Upper lobe of left lung (tissue), 6 donors: Measurements from ENCODE around the gene CHCHD4. TPM values are rescaled to one million over a fixed set of nuclear protein-coding genes. Genes with fewer than 3 reads are reported as not detected.

ENCODE experiments used
- ATAC-seq, 2 donors: fragments of 200-7000 bp; cut with Tn5 transposase; one replicate each; pipeline ENCODE4 v1.9.1; 2022; ENCODE audit warnings: mild to moderate bottlenecking in 2 of 2, moderate library complexity in 2 of 2; ENCODE audit not compliant: low FRiP score in 2 of 2
- DNase-seq, 2 donors: peaks; one replicate each; pipeline ENCODE4 v3.0.0-alpha.2; 2019 to 2020
- H3K27ac ChIP-seq, 4 donors: fragments of 200-600 bp; sonication (generic); one replicate each; pipeline ENCODE4 v1.5.1; 2016 to 2019
- H3K27me3 ChIP-seq, 4 donors: fragments of 200-600 bp; sonication (generic); one replicate each; pipeline ENCODE4 v1.5.1; 2017 to 2019
- H3K36me3 ChIP-seq, 4 donors: fragments of 200-600 bp; sonication (generic); one replicate each; pipeline ENCODE4 v1.5.1; 2016 to 2019
- H3K4me1 ChIP-seq, 4 donors: fragments of 200-600 bp; sonication (generic); one replicate each; pipeline ENCODE4 v1.5.1; 2018 to 2019
- H3K4me3 ChIP-seq, 4 donors: fragments of 200-600 bp; sonication (generic); one replicate each; pipeline ENCODE4 v1.5.1; 2017 to 2019; ENCODE audit warnings: mild to moderate bottlenecking in 2 of 4, moderate library complexity in 1 of 4
- H3K9me3 ChIP-seq, 4 donors: fragments of 200-600 bp; sonication (generic); one replicate each; pipeline ENCODE4 v1.5.1; 2018 to 2019
- EP300 ChIP-seq, 4 donors: sonication (generic); formaldehyde crosslinking; IDR thresholded peaks; one replicate each; pipeline ENCODE4 v1.5.1; 2017; ENCODE audit warnings: antibody characterized with exemption in 4 of 4, control low read depth in 2 of 4
- POLR2A ChIP-seq, 4 donors: fragments of 450-650 bp; IDR thresholded peaks; one replicate each; pipeline ENCODE4 v1.5.1; 2016 to 2017; ENCODE audit warnings: antibody characterized with exemption in 4 of 4, mild to moderate bottlenecking in 2 of 4
- POLR2AphosphoS5 ChIP-seq, 2 donors: sonication (generic); formaldehyde crosslinking; IDR thresholded peaks; one replicate each; pipeline ENCODE4 v1.5.1; 2017; ENCODE audit warnings: antibody characterized with exemption in 2 of 2
- WGBS, 2 donors: methylation state at CpG; one replicate each; pipeline ENCODE4 v1.1.5; 2017 to 2018; 5-methylcytosine and 5-hydroxymethylcytosine counted together
- total RNA-seq, 6 donors: library from RNA; depleted of rRNA in 4 of 6; stranded (reverse); fragments of >200 nt in 4 of 6; gene quantifications; one replicate each; pipeline versions ENCODE4 v1.1.0 to v1.2.1, GENCODE V29; 2016 to 2021
- TF ChIP-seq, protein P1 (sequence below), 6 experiments: fragments of 450-650 bp in 4 of 6; fragments of 200-600 bp in 2 of 6; sonication (generic) in 2 of 6; IDR thresholded peaks; one replicate each; pipeline ENCODE4 v1.5.1; 2016 to 2019; ENCODE audit warnings: antibody characterized with exemption in 6 of 6
- donor health status: DM: no; HTN: no; CAD: no; lungs with moderate emphysema.
- donor health status: DM: no; HTN: yes; CAD: no; lungs with severe emphysema.

The CHCHD4 gene
- total RNA-seq, 6 donors from 2014 or later = 2.1 to 13.2 (median 10.5) TPM

GRCh38 chr3:14158370-14158769 is 33.7 kb upstream of the CHCHD4 start:
- Histone ChIP-seq H3K36me3 (peaks cover 42 to 92% (median 81%) of the 10 kb centered on the region in 4 donors), H3K4me3 (no peak overlapping the region), H3K4me1 (no peaks in the 10 kb centered on the region), H3K9me3 (peaks cover 0 to 15% (median 3%) of the 10 kb centered on the region in 4 donors), H3K27ac (no peak overlapping the region), H3K27me3 (no peaks in the 10 kb centered on the region)
- DNase-seq (no peak), ATAC-seq (no peak)
- 96% methylated on average over 13 to 14 of the region's 14 CpGs for WGBS, 2 donors
- no peak for TF ChIP-seq POLR2AphosphoS5 (IDR thresholded peaks at IDR 0.05)
- TF ChIP-seq, protein P1, sequence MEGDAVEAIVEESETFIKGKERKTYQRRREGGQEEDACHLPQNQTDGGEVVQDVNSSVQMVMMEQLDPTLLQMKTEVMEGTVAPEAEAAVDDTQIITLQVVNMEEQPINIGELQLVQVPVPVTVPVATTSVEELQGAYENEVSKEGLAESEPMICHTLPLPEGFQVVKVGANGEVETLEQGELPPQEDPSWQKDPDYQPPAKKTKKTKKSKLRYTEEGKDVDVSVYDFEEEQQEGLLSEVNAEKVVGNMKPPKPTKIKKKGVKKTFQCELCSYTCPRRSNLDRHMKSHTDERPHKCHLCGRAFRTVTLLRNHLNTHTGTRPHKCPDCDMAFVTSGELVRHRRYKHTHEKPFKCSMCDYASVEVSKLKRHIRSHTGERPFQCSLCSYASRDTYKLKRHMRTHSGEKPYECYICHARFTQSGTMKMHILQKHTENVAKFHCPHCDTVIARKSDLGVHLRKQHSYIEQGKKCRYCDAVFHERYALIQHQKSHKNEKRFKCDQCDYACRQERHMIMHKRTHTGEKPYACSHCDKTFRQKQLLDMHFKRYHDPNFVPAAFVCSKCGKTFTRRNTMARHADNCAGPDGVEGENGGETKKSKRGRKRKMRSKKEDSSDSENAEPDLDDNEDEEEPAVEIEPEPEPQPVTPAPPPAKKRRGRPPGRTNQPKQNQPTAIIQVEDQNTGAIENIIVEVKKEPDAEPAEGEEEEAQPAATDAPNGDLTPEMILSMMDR (IDR thresholded peaks at IDR 0.05) = no peak
- TF ChIP-seq EP300 (IDR thresholded peaks at IDR 0.05) = no peak
- TF ChIP-seq POLR2A (IDR thresholded peaks at IDR 0.05) = no peak

DNA sequence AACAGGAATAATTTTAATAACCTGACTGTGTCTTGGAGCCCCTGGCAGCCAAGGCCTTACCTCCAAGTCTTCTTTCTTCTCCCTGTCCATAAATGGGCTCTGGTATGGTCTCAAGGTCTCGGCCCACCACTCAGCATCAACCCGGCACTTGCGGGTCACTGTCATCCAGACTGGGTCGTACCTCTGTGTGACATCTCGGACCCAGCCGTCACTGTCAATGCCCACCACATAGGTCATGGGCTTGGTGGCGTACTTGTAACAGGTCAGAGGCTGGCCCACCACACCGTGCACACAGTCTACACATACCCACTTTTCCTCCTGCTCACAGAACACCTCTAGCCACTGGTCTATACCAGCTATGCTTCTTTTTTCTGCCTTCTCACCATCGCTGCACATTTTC is 33.3 kb upstream of the CHCHD4 start:
- H3K27ac ChIP-seq = no peak overlapping the region

GRCh38 chr3:14156843-14157561 is 32.3 kb upstream of the CHCHD4 start:
- DNase-seq = no peak
- Histone ChIP-seq H3K9me3 (peaks cover 0 to 12% (median 3%) of the 10 kb centered on the region in 4 donors), H3K27me3 (no peaks in the 10 kb centered on the region), H3K4me3 (no peak overlapping the region), H3K27ac (no peak overlapping the region), H3K36me3 (peaks cover 40 to 93% (median 73%) of the 10 kb centered on the region in 4 donors), H3K4me1 (no peaks in the 10 kb centered on the region)
- no peak for TF ChIP-seq POLR2AphosphoS5 (IDR thresholded peaks at IDR 0.05)
- TF ChIP-seq, protein P1 (IDR thresholded peaks at IDR 0.05) = no peak
- no peak for TF ChIP-seq EP300 (IDR thresholded peaks at IDR 0.05)
- TF ChIP-seq POLR2A (IDR thresholded peaks at IDR 0.05) = no peak
- WGBS, 2 donors = 95 to 96% methylated on average over 13 of the region's 13 CpGs
- ATAC-seq = no peak

More for the DNA sequence above, 33.3 kb upstream of the CHCHD4 start:
- TF ChIP-seq, protein P1 (IDR thresholded peaks at IDR 0.05) = no peak
- TF ChIP-seq POLR2AphosphoS5 (IDR thresholded peaks at IDR 0.05) = no peak
- TF ChIP-seq EP300 (IDR thresholded peaks at IDR 0.05) = no peak
- TF ChIP-seq POLR2A (IDR thresholded peaks at IDR 0.05) = no peak
- WGBS, 2 donors = 97 to 99% methylated on average over 7 to 9 of the region's 9 CpGs
- DNase-seq (no peak), ATAC-seq (no peak)
- peaks cover 38 to 92% (median 78%) of the 10 kb centered on the region in 4 donors for H3K36me3 ChIP-seq
- peaks cover 0 to 15% (median 3%) of the 10 kb centered on the region in 4 donors for H3K9me3 ChIP-seq
- H3K27me3 ChIP-seq = no peaks in the 10 kb centered on the region
- H3K4me1 ChIP-seq = no peaks in the 10 kb centered on the region
- no peak overlapping the region for H3K4me3 ChIP-seq

DNA sequence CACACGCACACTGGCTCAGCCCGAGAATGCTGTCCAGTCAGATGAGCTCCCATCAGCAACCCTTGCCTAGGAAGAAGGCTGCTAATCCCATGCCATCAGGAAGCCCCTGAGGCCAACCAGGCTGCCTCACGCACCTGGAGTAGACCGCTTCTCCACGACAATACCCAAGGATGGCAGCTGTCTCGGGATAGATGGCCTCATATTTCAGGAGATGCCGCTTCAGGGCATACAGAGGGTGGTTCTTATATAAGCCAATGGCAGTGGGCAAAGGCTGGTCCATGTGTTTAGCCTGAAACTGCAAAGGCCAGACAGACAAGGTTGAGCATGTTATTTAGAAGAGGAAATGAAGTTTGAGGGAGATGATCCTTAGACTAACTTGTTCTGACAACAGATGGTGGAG is 31.5 kb upstream of the CHCHD4 start:
- WGBS, 2 donors = 99 to 100% methylated on average over 7 of the region's 7 CpGs
- Histone ChIP-seq H3K9me3 (peaks cover 0 to 4% (median under 1%) of the 10 kb centered on the region in 4 donors), H3K4me3 (no peak overlapping the region), H3K27ac (no peak overlapping the region), H3K36me3 (peaks cover 39 to 93% (median 74%) of the 10 kb centered on the region in 4 donors), H3K4me1 (no peaks in the 10 kb centered on the region), H3K27me3 (no peaks in the 10 kb centered on the region)
- ATAC-seq (no peak), DNase-seq (no peak)
- TF ChIP-seq EP300 (IDR thresholded peaks at IDR 0.05) (no peak), POLR2AphosphoS5 (IDR thresholded peaks at IDR 0.05) (no peak), POLR2A (IDR thresholded peaks at IDR 0.05) (no peak)

DNA sequence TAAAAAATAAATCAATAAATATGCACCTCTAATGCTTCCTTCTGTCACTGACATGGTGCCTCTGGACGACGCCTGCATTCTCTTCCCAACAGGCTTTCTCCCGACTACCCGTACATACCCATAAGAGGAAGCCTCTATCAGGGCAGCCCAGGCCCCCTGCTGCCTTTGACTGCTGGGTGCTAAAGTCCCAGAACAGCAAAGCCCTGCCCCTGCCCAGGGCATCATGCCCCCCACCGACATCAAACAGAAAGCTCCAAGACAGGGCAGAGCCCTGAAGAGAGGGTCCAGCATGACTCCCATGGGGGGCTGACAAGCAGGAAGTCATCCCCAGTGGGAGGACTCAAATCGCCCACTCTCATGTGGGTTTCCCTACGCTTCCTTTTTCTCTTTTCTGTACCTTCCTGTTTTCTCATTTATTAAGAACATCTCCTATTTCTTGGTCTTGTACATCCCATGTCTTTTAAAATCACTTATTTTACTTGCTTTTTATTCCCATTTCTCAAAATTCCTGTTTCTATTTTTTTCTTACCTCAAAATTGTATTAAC is 30.3 kb upstream of the CHCHD4 start:
- H3K9me3 ChIP-seq = no peaks in the 10 kb centered on the region
- TF ChIP-seq POLR2AphosphoS5 (IDR thresholded peaks at IDR 0.05) = no peak
- no peak for TF ChIP-seq POLR2A (IDR thresholded peaks at IDR 0.05)
- TF ChIP-seq, protein P1 (IDR thresholded peaks at IDR 0.05) = no peak
- TF ChIP-seq EP300 (IDR thresholded peaks at IDR 0.05) = no peak
- H3K27me3 ChIP-seq = no peaks in the 10 kb centered on the region
- H3K4me1 ChIP-seq = no peaks in the 10 kb centered on the region
- peaks cover 29 to 90% (median 68%) of the 10 kb centered on the region in 4 donors for H3K36me3 ChIP-seq
- H3K27ac ChIP-seq = no peak overlapping the region
- ATAC-seq (no peak), DNase-seq (no peak)
- 79 to 85% methylated on average over 7 of the region's 7 CpGs for WGBS, 2 donors
- no peak overlapping the region for H3K4me3 ChIP-seq
